Right renal pelvis (tissue), 4 donors: ENCODE results near the gene SCN5A. TPM values are rescaled to one million over a fixed set of nuclear protein-coding genes. Genes with fewer than 3 reads are reported as not detected.

ENCODE experiments used
- DNase-seq, 4 donors: peaks; one replicate each; pipeline ENCODE4 v3.0.0-alpha.2; 2013; ENCODE audit warnings: low read depth in 4 of 4, low spot score in 3 of 4, missing footprints in 1 of 4
- polyA plus RNA-seq, 4 donors: library from polyadenylated mRNA; unstranded; fragments of 120-200 nt; gene quantifications; one replicate each; pipeline ENCODE4 v1.2.1, GENCODE V29; 2013; ENCODE audit not compliant: insufficient read length in 4 of 4

Gene SCN5A
- polyA plus RNA-seq, 4 donors: 0.89 to 1.2 (median 1.1) TPM

DNA sequence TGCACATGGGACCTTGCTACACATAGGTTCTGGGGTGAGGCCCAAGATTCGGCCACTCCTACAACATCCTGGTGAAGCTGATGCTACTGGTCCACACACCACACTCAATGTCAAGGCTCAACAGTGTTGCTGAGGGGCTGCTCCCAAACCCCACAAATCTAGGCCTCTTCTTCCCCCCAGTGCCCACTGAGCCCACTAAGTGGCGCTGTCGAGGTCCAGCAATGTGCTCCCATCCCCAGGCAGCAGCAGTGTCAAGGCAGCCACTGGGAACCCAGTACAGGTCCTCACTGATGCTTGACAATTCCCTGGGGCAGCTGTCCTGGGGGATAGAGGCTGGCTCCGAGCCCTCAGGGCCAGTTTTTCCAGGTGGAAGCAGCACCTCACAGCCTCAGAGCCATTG, 21.5 kb downstream of the SCN5A start:
- no peak for DNase-seq

DNA sequence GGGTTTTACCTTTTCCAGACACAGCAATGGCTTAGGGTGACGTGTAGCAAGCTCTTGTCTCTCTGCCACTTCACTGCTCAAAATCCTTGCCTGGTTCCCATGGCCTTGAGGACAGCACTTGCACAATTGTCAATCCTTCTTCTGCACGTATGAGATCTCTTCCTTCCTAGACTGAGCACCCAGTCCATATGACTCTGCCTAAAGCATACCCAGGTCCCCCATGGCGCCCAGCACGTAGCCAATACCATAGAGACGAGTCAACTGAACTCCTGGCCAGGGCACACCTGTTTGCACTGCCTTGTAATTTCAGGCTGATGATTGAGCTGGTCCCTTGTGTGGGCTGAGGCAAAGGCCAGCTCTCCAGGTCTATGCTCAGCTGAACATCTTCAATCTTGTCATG, 23.3 kb downstream of the SCN5A start:
- no peak for DNase-seq

DNA sequence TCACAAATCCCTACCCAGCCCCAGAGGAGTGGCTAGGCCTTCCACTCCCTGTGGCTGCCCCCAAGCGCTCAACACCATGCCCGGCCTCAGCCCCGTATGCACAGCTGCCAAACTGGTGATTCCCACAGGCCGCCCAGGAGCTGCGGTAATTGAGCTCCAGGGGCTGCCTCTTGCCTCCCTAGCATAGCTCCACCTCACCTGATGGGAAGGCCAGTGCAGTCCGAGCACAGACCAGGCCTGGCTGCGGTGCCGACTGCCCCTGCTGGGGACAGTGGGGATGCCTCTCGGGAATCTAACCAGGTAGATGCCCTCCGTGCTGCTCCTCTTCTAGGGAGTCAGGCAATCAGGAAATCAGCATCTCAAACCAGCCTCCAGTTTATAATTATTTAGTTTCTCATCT, 25.9 kb downstream of the SCN5A start:
- DNase-seq: no peak

DNA sequence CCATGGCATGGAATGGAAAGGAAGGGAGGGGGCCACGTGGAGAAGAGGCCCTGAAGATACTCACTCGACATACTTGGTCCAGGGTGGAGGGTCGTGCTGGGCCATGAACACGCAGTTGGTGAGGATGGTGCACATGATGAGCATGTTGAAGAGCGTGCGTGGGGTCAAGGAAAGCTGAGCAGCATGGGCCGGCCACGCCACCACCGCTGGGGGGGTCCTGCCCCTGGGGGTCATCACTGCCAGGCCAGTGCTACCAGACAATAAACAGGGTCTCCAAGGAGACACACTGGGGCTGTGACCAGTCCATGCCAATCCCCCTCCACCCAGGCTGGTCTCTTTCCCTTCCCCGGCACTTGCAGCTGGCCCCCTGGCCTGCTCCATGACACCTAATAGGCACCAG, 27.2 kb downstream of the SCN5A start:
- DNase-seq: no peak

DNA sequence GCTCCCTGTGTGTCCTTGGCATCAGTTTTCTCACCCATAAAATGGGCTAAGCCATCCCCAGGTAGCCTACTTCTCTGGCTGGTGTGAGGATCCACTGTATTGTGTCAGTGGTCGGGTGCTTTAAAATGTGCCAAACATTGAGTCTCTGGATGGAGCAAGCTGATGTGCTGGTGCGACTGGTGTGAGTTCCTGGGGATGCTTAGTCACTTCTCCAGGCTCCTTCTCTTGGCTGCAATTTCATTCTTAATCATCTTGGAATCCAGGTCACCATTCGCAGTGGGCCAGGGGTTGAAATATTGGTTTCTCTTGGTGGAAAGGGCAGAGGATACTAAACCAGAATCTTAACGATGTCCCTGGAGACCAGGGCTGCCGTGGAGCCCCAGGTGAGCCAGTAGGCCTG, 29.3 kb downstream of the SCN5A start:
- DNase-seq: no peak

DNA sequence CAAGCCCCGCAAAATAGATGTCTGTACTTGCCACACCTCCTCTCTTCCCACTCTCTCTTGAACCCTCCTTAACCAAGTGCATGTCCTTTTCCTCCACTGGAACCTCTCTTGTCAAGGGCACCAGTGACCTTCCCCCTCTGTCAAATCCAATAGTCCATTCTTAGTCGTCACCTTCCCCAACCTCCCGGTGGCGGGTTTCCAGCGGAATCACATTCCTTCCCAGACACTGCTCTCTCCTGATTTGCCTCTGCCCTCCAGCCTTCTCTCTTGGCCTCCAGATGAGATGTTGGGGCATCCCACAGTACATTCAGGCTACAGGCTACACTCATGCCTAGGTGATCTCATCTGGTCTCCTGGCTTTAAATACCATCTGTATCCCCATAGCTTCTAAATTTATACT, 31.1 kb downstream of the SCN5A start:
- no peak for DNase-seq

DNA sequence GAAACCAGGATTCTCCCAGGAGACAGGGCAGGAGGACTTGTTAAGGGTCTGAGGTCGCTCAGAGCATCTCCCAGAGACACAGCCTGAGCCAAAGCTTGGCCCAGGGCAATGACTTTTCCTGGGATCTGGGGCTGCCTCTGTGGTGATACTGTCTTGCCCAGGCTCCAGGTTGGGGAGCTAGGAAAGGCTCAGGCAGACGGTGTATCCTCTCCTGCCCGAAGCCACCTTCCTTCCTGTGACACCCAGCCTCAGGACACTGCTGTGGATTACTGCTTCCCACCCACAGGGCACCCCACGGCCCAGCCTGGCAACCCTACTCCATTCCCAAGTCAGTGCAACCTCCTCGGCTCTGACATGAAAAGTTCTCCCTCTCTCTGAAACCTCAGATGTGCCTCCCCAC, 31.9 kb downstream of the SCN5A start:
- DNase-seq: no peak

DNA sequence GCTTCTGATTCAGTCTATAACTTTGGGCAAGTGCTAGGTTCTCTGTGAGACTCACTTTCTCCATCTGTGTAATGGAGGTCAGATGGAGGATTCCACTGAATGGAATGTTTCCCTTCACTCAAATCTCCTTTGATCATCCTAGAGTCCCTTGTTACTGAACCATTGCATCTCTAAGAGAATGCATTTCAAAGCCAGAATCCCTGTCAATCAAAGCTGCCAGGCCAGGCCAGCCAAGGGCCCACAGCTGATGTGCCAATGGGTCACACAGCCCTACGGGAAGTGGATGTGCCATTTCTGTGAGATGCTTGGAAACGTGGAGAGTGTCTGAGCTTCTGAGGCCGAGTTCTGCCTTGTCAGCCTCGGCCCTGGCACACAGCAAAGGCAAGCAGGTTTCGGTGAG, 32.4 kb downstream of the SCN5A start:
- DNase-seq: no peak

DNA sequence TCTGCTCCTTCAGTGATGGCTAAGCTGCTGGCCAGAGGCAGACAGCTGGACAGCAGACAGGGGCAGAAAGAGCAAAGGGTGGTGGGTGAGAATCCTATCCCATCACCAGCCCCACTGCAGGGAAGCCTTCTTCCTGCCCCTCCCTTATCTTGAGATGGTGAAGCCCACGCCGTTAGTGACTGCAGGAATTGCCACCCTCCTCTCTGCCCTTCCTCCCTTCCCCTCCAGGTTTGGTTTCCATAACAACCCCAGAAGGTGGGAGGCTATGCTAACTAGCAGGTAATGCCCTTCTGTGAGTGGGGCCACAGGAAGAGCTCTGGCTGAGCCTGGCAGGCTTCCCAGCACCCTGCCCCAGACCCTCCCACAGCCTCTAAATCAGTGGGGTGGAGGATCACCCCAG, 32.8 kb downstream of the SCN5A start:
- no peak for DNase-seq

DNA sequence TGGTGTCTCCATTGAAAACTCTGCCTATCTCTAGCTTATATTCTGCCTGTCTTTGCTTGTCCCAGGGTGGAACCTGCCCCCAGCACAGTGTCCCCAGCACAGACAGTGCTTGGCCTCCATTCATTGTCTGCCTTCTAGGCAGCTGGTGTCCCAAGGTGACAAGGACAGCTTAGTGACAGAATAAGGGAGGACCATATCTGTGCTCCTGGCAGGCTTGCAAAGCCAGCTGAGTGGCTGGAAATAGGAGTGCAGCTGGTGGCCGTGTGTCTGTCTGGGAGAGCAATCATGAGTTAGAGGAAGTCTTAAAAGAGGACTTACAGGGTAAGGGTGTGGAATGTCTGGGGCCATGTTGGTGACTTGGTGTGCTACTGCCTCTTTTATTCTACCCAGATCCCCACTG, 33.4 kb downstream of the SCN5A start:
- no peak for DNase-seq

DNA sequence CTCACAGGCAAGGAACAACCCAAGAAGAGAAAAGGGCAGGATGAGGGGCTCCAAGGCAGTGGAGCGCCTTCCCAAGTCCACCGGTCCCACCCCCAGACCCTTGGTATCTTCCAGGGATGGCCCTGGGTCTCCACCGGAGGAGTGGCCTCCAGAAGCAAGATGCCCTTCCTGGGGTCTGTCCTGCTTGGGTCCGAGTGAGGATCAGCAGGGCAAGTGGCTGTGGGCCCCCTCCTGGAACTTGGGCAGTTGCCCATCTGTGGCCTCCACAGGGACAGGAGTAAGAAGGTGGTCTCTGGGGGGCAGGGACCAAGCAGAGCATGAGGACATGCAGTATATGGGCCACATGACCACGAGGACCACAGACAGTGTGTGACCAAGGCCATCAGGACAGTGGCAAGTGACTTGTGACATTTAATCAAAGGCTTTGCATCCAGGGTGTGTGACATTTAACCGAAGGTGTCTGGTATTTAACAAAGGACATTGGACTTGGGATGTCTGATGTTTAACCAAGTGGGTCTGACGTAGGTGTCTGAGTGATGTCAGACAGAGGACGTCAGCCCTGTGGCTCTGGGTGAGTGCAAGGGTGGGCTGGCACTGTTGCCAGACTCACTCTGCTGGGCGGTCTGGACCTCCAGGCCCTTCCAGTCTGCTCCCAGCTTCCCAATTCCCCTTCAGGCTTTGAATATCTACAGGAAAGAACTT, 34.7 kb downstream of the SCN5A start:
- no peak for DNase-seq

DNA sequence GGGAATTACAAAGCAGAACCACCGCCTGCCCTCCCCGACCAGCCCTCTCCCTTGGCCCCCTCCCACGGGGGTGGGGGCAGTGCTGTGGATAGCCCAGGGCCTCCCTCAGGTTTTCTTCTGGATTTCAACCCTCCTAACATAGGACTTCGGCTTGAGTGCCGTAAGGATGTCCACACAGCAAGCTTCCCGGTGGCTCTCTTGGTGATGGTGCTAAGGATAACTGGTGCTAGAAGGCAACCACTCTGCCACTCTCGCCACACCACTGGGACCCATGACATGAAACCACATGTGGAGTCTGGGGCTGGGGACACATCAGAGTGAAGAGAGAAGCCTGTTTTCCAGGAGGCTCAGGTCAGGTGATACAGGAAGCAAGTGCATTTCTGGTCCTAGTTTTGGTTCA, 35.4 kb downstream of the SCN5A start:
- DNase-seq: no peak

DNA sequence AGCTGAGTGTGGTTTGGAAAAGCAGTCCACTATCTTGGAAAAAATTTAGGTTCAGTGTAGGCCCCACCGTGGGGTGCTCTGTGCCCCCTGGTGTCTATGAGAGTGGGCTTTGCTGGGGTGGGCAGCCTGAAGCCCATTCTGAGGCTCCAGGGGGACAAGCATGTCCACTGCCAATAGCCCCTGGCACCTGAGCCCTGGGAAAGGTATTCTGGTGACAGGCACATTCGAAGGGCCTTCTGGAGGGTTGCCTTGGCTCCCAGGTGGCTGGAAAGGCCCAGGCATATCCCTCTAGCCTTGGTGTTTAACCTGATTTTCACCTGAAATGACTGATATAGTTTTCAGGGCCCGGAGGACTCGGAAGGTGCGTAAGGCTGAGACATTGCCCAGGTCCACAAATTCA, 36.1 kb downstream of the SCN5A start:
- no peak for DNase-seq

DNA sequence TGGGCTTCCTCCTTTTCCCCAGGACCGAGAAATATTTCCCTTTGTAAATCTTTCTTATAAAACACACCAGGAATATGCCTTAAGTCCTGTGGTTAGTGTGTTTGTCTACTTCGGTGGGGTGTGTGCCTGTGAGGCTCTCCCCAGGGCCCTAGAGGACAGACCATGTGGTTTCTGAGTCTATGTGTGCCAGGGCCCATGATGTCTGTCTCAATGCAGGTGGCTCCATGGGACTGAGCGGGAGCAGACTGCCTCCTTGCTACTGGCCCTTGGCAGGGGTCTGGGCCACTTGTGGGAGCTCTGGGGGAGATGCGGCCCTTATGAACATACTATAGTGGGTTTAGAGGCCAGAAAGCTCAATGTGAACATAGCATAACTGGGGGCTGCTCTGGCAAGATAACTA, 37.6 kb downstream of the SCN5A start:
- DNase-seq: no peak

DNA sequence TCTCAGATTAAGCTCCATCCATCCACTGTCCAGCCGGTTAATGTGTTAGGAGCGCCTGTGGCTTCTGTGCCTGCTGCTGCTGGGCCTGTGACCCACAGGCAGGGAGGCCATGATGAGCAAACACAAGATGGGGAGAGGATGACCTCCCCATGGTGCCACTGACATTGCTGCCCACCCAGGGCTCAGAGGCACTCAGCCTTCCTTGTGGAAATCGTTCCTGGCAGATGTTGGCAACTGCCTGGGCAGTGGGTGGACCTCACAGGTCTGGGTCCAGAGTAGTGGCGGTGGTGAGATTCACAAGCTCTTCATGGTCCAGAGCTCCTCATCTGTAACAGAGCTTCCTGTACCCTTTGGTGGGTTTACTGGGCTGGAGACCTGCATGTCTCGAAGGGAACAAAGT, 38.6 kb downstream of the SCN5A start:
- no peak for DNase-seq

DNA sequence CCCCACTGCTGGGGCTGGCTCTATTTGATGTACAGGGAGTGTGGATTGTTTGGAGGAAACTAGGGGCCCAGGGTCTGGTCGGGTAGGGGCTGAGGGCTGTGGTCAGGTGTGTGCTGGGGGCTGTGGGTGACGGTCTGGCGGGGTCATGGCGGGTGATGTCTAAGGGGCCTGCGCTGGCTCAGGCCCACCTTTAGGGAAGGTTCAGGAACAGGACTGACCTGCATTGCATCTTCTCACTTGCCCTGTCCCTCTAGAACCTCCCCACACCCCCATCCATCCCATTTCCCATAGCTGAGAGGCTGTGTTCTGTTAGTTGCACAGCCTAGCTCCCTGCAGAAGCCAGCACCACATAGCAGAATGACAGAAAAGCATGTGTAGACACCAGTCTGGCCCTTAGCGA, 39.1 kb downstream of the SCN5A start:
- no peak for DNase-seq

DNA sequence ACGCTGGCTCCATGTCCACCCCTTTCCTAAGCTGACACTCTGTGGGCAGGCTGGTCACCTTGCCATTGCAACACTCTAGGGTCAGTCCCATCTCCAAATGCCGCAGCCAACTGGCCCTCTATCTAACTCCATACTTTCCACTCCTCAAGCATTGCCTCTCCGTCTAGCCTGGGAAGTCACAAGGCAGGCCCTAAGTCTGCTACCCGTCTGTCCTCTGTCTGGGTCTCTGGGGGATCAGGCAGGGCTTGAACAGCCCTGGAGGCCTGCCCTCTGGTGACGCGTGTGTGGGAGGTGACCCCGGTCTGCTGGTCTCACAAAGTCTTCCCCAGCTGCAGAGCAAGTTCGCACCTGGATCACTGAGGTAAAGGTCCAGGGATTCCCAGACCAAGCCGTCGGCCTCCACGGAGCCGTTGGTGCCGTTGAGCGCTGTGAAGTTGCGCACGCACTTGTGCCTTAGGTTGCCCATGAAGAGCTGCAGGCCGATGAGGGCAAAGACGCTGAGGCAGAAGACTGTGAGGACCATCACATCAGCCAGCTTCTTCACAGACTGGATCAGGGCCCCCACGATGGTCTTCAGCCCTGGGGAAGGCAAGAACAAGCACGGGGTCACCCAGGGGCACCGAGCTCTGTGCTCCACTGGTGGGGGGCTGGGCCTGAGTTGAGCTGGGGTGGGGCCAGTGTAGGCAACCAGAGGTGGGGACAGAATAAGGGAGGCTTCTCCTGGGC, 39.9 kb downstream of the SCN5A start:
- no peak for DNase-seq

DNA sequence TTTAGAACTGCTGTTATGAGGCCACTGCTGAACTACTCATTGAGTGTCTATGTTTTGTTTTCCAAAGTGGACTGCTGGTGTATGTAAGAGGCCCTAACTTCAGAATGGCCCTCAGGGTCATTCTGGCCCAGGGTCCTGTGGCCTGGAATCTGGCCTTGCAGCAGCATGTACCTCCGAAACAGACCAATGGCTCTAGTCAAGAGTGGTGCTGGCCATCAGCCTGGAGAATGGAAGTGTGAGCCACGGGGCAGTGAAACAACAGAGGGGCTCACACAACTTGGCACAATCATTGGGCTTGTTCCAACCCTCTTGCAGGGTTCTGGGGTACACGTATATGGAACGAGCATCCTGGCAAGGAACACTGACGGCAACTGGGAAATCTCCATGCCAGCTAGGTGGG, 40.5 kb downstream of the SCN5A start:
- no peak for DNase-seq

DNA sequence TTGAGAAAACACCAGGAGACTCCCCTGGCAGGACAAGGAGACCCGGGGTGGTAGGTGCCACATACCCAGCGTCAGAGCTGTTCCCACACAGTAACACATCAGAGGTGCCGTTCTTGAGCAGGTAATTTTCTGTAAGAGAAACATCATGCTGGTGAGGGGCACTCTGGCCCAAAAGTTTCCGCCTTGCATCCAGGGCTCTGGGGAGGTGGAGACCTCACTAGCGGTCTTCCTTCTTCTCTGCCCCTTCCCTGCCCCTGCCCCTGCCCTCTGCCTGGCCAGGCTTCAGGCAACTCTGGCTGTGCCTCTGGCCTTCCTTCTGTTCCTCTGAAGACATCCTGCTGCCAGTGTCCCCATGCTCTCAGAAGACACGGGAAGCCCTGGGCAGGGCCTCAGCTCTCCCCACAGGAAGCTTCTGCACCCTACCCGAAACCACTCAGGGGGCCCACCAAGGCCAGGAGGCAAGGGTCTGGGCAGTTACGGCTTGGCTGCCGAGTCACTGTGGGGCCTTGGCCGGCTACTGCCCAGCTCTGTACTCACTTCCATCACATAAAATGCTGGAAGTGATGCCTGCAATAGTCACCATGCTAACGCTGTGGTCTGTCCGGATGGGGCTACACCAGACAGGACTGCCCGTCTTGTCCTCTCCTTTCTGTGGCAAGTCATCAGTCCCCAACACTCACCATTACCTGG, 41.3 kb downstream of the SCN5A start:
- DNase-seq: no peak

DNA sequence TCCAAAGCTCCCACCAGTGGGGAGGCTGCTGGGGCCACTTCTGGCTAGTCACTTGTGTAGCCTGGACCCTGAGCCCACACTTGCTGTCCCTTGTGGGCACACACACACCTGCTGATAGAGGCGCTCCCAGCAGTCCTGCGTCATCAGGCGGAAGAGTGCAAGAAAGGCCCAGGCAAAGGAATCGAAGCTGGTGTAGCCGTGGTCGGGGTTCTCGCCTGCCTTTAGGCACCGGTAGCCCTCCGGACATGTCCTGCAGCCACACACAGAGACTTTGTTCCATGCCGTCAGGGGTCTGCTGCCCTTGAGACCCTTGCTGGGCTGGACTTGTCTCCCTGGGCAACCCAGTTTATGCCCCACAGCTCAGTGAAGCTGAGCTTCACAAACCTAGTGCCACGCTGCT, 42.9 kb downstream of the SCN5A start:
- no peak for DNase-seq

DNA sequence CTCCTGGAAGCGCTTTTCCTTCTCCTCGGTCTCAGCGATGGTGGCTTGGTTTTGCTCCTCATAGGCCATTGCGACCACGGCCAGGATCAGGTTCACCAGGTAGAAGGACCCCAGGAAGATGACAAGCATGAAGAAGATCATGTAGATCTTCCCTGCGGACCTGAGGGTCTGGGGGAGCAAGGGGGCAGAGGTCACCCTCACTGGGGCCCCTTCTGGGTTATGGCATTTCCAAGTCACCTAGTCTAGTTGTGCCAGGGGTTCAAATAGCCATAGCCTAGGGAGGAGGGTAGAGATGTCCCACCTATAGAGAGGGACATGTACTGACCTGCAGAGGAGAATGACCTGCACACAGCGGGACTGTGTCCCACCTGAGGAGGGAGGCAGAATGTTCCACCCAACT, 43.5 kb downstream of the SCN5A start:
- no peak for DNase-seq

DNA sequence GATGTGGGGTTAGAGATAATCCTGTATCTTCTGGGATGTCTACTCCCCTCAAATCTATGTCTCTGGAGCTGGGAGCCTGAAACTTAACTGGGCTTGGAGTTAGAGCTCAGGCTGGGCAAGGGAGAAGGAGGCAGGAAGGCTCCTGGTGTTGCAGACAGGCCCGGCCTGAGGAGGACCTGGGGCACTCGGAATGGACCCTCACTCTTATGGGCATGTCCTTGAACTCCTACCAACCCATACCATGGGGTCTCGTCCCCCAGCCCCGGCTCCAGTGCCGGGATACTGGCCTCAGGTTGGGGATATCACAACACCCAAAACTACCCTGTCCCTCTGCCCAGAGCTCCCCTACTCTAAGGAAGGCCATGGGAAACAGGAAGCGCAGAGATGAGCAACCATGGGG, 45.2 kb downstream of the SCN5A start:
- no peak for DNase-seq
